HCT116 (cell line): ENCODE measurements around the gene FBXL14. TPM values are rescaled to one million over a fixed set of nuclear protein-coding genes. Genes with fewer than 3 reads are reported as not detected.
"Not testable (repeated sequence)": the region's sequence is repeated elsewhere in the genome, so short reads cannot be mapped to it uniquely, and the experiment has no call there.

ENCODE experiments used
- ATAC-seq: fragments of 200-7000 bp; cut with Tn5 transposase; 2 replicates; pipeline ENCODE4 v1.9.1; 2020; ENCODE audit warnings: mild to moderate bottlenecking, moderate library complexity
- BruUV-seq: library from RNA; stranded (reverse); fragments of 400-500 nt; replicated peaks from 2 replicates; lab custom pipeline; 2021; lab: Mats Ljungman, UMichigan
- CTCF ChIA-PET: fragments of 300-600 bp; sonication (Branson Sonifier 250); formaldehyde crosslinking; loops from one replicate; lab custom pipeline; 2021; ENCODE audit warnings: antibody characterized with exemption; lab: Charles Lee
- POLR2A ChIA-PET: fragments of 300-600, 350-600 bp; sonication (Branson Sonifier 250); formaldehyde crosslinking; loops from one replicate; lab custom pipeline; 2021; ENCODE audit warnings: antibody characterized with exemption; lab: Charles Lee
- RAD21 ChIA-PET, 2 experiments: fragments of 300-600 bp; sonication (Branson Sonifier 250); formaldehyde crosslinking; loops; one replicate each; lab custom pipeline; 2023; ENCODE audit warnings: low total read pairs in 2 of 2; ENCODE audit not compliant: uncharacterized antibody in 2 of 2, unreplicated experiment in 2 of 2, low non-redundant PET in 1 of 2; lab: Charles Lee
- DNase-seq: peaks from one replicate; pipeline ENCODE4 v3.0.0-alpha.2; 2010; ENCODE audit warnings: low read depth, low spot score
- H2AFZ ChIP-seq: fragments of 200-600 bp; shearing (Covaris generic), sonication (generic); 2 replicates; pipeline ENCODE4 v1.6.1; 2017; ENCODE audit warnings: low read depth, mixed run types, mixed read lengths, antibody characterized with exemption, low read length; ENCODE audit not compliant: poor library complexity, severe bottlenecking
- H3K27ac ChIP-seq: 2 replicates; pipeline ENCODE4 v1.5.1; 2012; ENCODE audit warnings: low read depth, low read length
- H3K27me3 ChIP-seq: fragments of 200-600 bp; sonication (generic); 2 replicates; pipeline ENCODE4 v1.6.1; 2016; ENCODE audit warnings: mixed run types, low read length, mixed read lengths; ENCODE audit not compliant: insufficient read depth
- H3K36me3 ChIP-seq, 2 experiments: fragments of 200-500 bp in 1 of 2; fragments of 200-600 bp in 1 of 2; sonication (Bioruptor generic) in 1 of 2; sonication (generic) in 1 of 2; 2 replicates each; pipeline versions ENCODE4 v1.5.1 to v1.6.1; 2014 to 2016; ENCODE audit warnings: low read length in 2 of 2, inconsistent platforms in 1 of 2, mixed read lengths in 1 of 2, mixed run types in 1 of 2; ENCODE audit not compliant: insufficient read depth in 2 of 2, control insufficient read depth in 1 of 2
- H3K4me1 ChIP-seq, 2 experiments: fragments of 200-600 bp in 1 of 2; sonication (generic) in 1 of 2; 2 replicates each; pipeline versions ENCODE4 v1.5.1 to v1.6.1; 2012 to 2017; ENCODE audit warnings: low read length in 2 of 2, inconsistent platforms in 1 of 2, mild to moderate bottlenecking in 1 of 2, mixed read lengths in 1 of 2, mixed run types in 1 of 2, moderate library complexity in 1 of 2; ENCODE audit not compliant: insufficient read depth in 2 of 2, control insufficient read depth in 1 of 2
- H3K4me2 ChIP-seq: fragments of 200-600 bp; sonication (generic); 2 replicates; pipeline ENCODE4 v1.6.1; 2017; ENCODE audit warnings: mixed run types, low read length, mixed read lengths
- H3K4me3 ChIP-seq, 2 experiments: fragments of 200-600 bp in 1 of 2; sonication (generic) in 1 of 2; replicated peaks in 1 of 2; 2 replicates each; pipeline ENCODE4 v1.5.1; 2011 to 2016; ENCODE audit warnings: low read length in 2 of 2, control low read depth in 1 of 2, low read depth in 1 of 2, mild to moderate bottlenecking in 1 of 2, mixed read lengths in 1 of 2, mixed run types in 1 of 2
- H3K79me2 ChIP-seq: fragments of 200-600 bp; sonication (generic); 2 replicates; pipeline ENCODE4 v1.6.1; 2017; ENCODE audit warnings: mild to moderate bottlenecking, mixed run types, low read length, moderate library complexity, mixed read lengths; ENCODE audit not compliant: insufficient read depth
- H3K9ac ChIP-seq: fragments of 200-600 bp; sonication (generic); 2 replicates; pipeline ENCODE4 v1.6.1; 2016; ENCODE audit warnings: low read length, mixed read lengths
- H3K9me2 ChIP-seq: fragments of 200-600 bp; sonication (generic), shearing (Covaris generic); 2 replicates; pipeline ENCODE4 v1.6.1; 2017; ENCODE audit warnings: mixed run types, mild to moderate bottlenecking, moderate library complexity; ENCODE audit not compliant: insufficient read depth
- H3K9me3 ChIP-seq, 2 experiments: fragments of 200-500 bp in 1 of 2; fragments of 200-600 bp in 1 of 2; sonication (Bioruptor generic) in 1 of 2; sonication (generic) in 1 of 2; 2 replicates each; pipeline ENCODE4 v1.6.1; 2014 to 2017; ENCODE audit warnings: low read length in 2 of 2, mixed read lengths in 2 of 2, inconsistent platforms in 1 of 2, low read depth in 1 of 2, mild to moderate bottlenecking in 1 of 2, mixed run types in 1 of 2, moderate library complexity in 1 of 2; ENCODE audit not compliant: control insufficient read depth in 1 of 2, insufficient read depth in 1 of 2
- H4K20me1 ChIP-seq: fragments of 200-600 bp; sonication (generic), shearing (Covaris generic); 2 replicates; pipeline ENCODE4 v1.6.1; 2017; ENCODE audit warnings: mixed run types, mild to moderate bottlenecking, moderate library complexity; ENCODE audit not compliant: insufficient read depth
- CTCF ChIP-seq, 3 experiments: fragments of 200-600 bp in 1 of 3; sonication (generic) in 1 of 3; IDR thresholded peaks in 2 of 3; conservative IDR thresholded peaks in 1 of 3; 2 replicates each; pipeline ENCODE4 v1.5.1; 2012 to 2017; ENCODE audit warnings: low read depth in 2 of 3, low read length in 2 of 3, antibody characterized with exemption in 1 of 3, borderline replicate concordance in 1 of 3, control low read depth in 1 of 3, mild to moderate bottlenecking in 1 of 3, mixed read lengths in 1 of 3, mixed run types in 1 of 3, moderate library complexity in 1 of 3; ENCODE audit not compliant: insufficient read depth in 1 of 3
- EGR1 ChIP-seq: IDR thresholded peaks from 2 replicates; pipeline ENCODE4 v1.6.1; 2012; ENCODE audit warnings: low read depth
- POLR2AphosphoS5 ChIP-seq: IDR thresholded peaks from 2 replicates; pipeline ENCODE4 v1.6.1; 2011; ENCODE audit warnings: mild to moderate bottlenecking, low read depth, low read length, moderate library complexity
- SIN3A ChIP-seq: IDR thresholded peaks from 2 replicates; pipeline ENCODE4 v1.6.1; 2012; ENCODE audit warnings: low read depth
- ZBTB33 ChIP-seq: IDR thresholded peaks from 2 replicates; pipeline ENCODE4 v1.6.1; 2011; ENCODE audit warnings: mild to moderate bottlenecking, low read length, moderate library complexity; ENCODE audit not compliant: insufficient replicate concordance; ENCODE audit errors: extremely low read depth
- ZFX ChIP-seq: fragments of 450-650 bp; IDR thresholded peaks from 2 replicates; pipeline ENCODE4 v1.6.1; 2017
- intact Hi-C: fragments of 100-400 bp; cut with micrococcal nuclease; formaldehyde crosslinking; loops from 2 replicates; pipeline ENCODE4 v1.10.0; 2022
- total RNA-seq: library from RNA; stranded (reverse); gene quantifications from one replicate; pipeline ENCODE4 v1.2.1, GENCODE V29; 2021; ENCODE audit not compliant: unreplicated experiment

The FBXL14 gene
- total RNA-seq, 1 experiment from 2014 or later = 19.0 TPM

GRCh38 chr12:1559676-1560091 lies 34.7 kb downstream of the FBXL14 start:
- DNase-seq (no peak), ATAC-seq (no peak)
- RAD21 ChIA-PET = no interaction called here
- Histone ChIP-seq H2AFZ (no peak overlapping the region), H3K27me3 (no peaks in the 10 kb centered on the region), H3K4me2 (no peak overlapping the region), H3K36me3 (no peaks in the 10 kb centered on the region), H3K4me3 (no peak overlapping the region), H3K27ac (no peak overlapping the region), H3K79me2 (no peaks in the 10 kb centered on the region), H3K9ac (no peak overlapping the region), H4K20me1 (no peaks in the 10 kb centered on the region), H3K9me3 (no peaks in the 10 kb centered on the region), H3K4me1 (no peaks in the 10 kb centered on the region), H3K9me2 (no peaks in the 10 kb centered on the region)
- BruUV-seq = no TSS peak
- POLR2A ChIA-PET = no interaction called here
- TF ChIP-seq SIN3A = no peak
- no peak for TF ChIP-seq ZBTB33
- no peak for TF ChIP-seq ZFX
- no peak for TF ChIP-seq EGR1
- no peak for TF ChIP-seq POLR2AphosphoS5
- TF ChIP-seq CTCF (IDR thresholded peaks at IDR 0.05 in 2 of 3, conservative IDR thresholded peaks at IDR 0.05 in 1 of 3; ENCODE audit: borderline replicate concordance in 1 of 3, insufficient read depth in 1 of 3, low read depth in 2 of 3, low read length in 2 of 3) = no peak
- intact Hi-C loops = no loop called here
- CTCF ChIA-PET = no interaction called here

- H4K20me1 ChIP-seq, intact Hi-C loops, H3K9me3 ChIP-seq, H3K4me2 ChIP-seq, H3K79me2 ChIP-seq, ATAC-seq, POLR2A ChIA-PET, BruUV-seq, H3K9ac ChIP-seq, H3K27ac ChIP-seq, DNase-seq, H2AFZ ChIP-seq, H3K4me1 ChIP-seq, H3K27me3 ChIP-seq, H3K4me3 ChIP-seq, H3K36me3 ChIP-seq, CTCF ChIA-PET, H3K9me2 ChIP-seq: not testable (repeated sequence)
- RAD21 ChIA-PET = interaction anchor here in 1 of 2 experiments (0.5 kb wide), 1 partner anchor 806 kb away, joined by 4 read pairs; the partner anchor contains the start of gene WNK1
Observed at GRCh38 chr12:1558108-1558507, 36.3 kb downstream of the FBXL14 start.
